GM18861 (cell line): ENCODE results near the gene YES1.
"Not testable (repeated sequence)": the region's sequence is repeated elsewhere in the genome, so short reads cannot be mapped to it uniquely, and the experiment has no call there.

Experiments
- ATAC-seq: cut with Tn5 transposase; IDR thresholded peaks from one replicate; pipeline ENCODE4 v1.9.1; 2021; ENCODE audit not compliant: unreplicated experiment

Gene YES1

DNA sequence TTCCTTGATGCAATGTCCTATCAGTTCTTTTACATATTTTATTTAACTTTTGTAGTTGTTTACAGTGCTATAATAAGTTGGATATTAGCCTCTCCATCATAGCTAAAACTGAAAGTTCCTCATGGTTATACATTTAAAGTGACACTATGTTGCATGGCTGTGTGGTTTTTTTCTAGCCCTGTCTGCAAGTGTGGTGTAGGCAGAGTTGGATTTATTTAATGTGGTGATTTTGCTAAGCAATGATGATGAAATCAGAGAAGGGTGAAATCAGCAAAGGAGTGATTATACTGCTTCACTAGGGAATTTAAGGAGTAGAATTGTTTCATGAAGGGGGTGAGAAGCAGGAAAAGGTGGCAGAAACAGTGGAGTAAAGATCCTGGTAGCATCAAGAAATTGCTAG lies 81.3 kb downstream of the YES1 start:
- ATAC-seq = no peak

DNA sequence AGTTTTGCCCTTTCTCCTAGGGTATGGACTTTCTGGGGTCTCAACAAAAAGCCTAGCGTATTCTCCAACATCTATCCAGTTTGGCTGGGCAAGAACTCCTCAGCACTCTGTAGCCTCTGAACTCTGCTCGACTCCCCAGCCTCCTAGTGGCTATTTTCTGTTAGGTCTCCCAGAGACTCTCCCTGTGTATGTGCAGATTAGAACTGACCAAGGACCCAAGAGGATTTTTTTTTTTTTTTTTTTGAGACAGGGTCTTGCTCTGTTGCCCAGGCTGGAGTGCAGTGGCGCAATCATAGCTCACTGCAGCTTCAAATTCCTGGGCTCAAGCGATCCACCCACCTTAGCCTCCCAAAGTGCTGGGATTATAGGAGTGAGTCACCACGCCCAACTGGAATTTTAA lies 81.9 kb downstream of the YES1 start:
- not testable (repeated sequence) for ATAC-seq

DNA sequence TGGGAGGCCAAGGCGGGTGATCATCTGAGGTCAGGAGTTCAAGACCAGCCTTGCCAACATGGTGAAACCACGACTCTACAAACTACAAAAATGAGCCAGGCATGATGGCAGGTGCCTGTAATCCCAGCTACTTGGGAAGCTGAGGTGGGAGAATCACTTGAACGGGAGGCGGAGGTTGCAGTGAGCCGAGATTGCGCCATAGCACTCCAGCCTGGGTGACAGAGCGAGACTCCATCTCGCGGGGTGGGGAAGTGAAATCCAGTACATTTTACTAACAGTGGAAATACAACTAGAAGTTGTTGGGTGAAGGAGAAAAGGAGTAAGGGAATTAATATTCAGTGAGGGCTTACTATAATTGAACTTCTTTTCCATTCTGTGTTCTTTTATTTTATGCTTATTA lies 86.4 kb downstream of the YES1 start:
- ATAC-seq = no peak

DNA sequence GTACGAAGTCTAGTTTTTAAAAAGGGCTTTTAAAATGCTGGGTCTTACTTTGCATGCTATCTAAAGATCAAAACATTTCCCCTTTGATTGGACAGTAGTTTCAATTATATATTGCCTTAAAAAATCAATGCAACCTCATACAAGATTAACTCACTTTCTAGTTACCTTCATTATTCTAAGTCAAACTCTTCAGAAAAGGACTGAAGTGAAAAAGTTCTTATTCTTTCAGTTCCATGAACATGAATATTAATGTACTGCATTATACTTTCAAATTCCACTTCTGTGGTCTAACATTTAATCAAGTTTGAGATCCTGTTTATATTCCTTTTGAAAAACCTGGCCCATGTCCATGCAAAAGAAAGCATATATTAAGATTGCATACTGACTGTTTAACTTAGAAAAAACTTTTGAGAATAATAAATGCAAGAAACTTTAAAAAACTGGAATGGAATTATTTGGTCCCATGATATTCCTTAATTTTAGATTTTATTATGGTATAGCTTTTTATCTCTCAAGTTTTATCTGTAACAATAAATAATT lies 88.4 kb downstream of the YES1 start:
- ATAC-seq = no peak

DNA sequence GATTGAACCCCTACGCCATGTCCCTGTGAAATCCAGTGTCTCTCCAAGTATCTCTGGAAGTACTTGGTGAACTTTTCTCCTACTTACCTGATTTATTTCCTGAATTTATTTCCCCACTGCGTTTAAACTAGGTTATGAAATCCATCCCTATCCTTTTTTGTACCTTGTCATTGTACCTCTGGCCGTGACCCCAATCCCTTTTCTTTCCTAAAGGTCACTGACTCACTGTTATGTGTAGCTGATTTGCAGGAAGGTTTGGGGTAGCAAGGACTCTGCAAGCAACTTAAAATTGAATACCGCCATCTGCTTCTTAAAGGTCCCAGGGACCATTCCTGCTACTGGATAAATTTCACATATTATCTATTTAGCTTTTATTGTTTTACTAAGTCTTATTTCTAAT lies 95.0 kb downstream of the YES1 start:
- no peak for ATAC-seq

DNA sequence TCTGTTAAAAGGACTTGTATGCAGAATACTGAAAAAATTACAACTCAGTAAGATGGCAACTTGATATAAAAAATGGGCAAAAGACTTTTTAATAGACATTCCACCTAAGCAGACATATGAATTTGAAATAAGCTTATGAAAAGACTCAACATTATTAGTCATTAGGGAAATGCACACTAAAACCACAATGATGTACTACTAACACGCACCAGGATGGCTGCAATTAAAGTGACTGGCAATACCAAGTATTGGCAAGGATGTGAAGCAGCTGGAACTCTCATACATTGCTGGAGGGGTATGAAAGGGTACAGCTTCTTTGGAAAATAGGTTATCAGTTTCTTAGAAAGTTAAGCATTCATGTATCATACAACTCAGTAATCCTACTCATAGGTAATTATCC lies 96.4 kb downstream of the YES1 start:
- no peak for ATAC-seq

DNA sequence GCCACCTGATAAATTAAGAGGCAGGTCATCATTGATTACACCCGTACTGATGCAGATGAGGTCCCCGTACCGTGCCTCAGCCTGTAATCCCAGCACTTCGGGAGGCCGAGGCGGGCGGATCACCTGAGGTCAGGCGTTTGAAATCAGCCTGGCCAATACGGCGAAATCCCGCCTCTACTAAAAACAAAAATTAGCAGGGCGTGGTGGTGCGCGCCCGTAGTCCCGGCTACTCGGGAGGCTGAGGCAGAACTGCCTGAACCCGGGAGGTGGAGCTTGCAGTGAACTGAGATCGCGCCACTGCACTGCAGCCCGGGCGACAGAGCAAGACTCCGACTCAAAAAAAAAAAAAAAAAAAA lies 98.9 kb downstream of the YES1 start:
- ATAC-seq = no peak

DNA sequence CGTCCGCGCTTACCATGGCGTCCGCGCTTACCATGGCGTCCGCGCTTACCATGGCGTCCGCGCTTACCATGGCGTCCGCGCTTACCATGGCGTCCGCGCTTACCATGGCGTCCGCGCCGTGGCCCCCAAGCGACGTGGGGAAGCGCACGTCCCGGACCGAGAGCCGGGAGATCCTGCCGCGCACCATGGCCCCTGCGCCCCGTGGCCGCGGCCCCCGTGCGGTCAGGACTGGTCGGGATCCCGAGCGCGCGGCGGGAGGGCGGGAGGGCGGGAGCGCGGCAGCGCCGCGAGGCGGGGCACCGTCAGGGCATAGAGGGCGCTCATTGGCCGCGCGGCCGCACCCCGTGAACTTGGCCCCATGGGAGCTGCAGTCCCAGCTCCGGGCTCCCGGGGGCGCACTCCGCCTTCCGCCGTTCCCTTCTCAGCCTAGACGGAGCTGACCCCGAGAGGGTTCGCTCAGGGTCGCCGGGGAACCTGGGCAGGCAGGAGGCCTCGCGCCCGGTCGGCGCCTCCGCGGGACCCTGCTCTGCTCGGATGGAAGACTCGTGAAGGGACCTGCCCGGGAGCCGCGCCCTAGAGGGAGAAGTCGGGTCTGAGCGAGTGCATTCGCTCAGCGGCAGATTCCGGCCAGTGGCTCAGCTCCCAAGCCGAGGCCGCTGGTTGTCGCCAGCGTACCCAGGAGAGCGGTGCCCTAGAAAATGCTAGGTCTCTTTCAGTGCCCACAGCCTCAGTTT lies 99.5 kb downstream of the YES1 start, which contains the start of gene ENOSF1:
Gene ENOSF1 (minus strand): TSS at position 230 of the 734 bp plus-strand sequence. CDS start 43 bp downstream, at position 187.
- peak; percentile 75 for ATAC-seq

DNA sequence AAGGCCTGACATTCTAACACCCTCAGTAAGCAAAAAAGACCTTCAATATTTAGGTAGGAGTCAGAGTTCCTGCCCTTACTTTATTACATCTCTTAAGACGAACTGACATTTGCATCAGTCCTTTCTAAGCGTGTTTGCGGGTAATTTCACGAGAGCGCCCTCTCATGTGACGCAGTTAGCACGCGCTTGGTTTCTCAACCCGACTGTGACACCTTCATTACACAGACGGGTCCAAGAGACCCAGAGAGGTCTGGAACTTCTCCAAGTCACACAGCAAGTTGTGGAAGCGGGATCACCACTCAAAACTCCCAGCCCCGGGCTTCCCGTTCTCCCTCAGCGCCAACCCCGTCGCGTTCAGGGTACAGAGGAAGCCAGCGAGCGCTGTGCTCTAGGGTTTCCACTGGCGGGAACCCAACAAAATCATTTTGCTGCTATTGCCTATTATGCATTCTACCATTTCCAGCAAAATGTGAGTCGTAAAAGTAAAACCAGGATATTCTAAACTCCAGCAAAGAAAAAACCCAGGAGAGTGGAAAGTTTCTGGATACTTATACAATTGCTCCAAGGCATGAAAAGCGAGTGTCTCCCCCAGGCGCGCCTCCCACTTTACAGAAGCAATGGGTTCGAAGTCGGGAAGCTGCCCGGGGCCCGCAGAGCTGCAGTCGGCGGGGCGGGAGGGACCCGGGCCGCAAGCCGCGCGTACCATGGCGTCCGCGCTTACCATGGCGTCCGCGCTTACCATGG lies 100.2 kb downstream of the YES1 start:
- ATAC-seq = peak; percentile 60

DNA sequence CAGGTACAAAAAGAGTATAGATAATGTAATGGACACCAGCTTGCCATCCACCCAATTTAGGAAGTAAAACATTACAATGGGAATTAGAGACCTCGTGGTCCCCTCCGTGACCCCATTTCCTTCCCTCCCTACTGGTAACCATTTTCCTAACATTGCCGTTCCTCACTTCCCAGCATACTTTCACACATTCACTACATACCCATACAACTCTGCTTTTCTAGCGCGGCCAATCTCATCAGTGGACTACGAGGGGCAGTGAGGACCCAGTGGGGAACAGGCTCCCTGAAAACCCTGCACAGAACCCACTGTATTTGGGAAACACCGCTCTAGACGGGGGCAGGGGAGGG lies 100.8 kb downstream of the YES1 start:
- no peak for ATAC-seq

DNA sequence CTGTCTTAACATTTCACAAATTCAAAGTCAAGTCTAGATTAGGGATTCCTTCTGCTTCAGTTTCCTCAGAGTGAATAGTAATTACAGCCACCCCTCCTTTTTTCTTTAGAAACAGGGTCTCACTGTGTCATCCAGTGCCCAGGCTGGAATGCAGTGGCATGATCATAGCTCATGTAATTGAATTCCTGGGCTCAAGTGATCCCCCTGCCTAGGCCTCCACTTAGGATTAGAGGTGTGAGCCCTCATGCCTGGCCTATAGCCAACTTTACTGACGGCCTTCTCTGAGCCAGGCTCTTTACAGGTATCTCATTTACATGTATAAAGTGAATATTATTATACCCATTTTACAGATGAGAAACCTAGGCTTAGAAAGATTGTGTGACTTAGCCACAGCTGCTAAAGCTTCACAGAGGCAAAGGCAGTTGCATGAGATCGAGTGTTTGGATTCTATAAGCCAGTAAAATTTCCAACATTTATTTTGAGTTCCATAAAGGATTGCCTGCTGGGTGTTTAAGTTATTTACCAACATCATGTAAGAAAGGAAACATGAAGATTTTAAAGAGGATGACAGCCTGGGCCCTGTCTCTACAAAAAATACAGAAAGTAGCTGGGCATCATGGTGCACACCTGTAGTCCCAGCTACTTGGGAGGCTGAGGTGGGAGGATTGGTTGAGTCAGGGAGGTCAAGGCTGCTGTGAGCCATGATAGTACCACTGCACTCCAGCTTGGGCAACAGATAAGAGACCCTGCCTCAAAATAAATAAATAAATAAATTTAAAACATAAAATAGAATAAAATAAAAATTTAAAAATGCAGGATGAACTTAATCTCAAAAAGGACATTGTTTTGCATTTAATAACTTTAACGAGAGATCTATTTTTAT lies 101.4 kb downstream of the YES1 start:
- no peak for ATAC-seq

DNA sequence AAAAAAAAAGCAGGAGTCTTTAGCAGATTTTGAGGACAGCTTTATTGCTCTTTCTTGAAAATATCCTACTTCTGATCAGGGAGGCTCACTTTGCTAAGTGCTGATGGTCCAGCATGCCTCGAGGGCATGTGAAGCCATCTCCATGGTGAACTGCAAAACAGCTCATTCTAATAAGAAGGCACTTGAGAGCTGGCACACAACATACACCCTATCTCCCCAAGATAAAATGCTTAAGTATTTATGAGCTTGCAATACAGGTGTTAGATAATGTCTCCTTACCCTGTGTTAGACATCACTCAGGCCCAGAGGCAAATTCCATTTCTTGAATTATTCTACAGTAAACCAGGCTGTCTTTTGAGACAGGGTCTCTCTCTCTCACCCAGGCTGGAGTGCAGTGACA lies 102.3 kb downstream of the YES1 start:
- no peak for ATAC-seq

DNA sequence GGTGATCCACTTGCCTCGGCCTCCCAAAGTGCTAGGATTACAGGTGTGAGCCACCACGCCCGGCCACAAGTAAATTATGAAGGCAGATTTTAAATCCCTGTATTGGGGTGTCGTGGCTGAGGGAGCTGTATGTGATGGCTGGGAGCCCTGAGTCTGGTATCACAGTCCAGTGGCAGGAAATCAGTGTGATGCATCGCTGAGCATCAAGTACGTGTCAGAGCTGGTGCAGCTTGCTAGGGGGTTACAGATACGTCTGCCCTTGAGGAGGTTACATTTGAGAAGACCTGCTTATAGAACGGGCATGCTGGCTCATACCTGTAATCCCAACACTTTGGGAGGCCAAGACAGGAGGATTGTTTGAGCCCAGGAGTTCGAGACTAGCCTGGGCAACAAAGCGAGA lies 103.9 kb downstream of the YES1 start:
- no peak for ATAC-seq

DNA sequence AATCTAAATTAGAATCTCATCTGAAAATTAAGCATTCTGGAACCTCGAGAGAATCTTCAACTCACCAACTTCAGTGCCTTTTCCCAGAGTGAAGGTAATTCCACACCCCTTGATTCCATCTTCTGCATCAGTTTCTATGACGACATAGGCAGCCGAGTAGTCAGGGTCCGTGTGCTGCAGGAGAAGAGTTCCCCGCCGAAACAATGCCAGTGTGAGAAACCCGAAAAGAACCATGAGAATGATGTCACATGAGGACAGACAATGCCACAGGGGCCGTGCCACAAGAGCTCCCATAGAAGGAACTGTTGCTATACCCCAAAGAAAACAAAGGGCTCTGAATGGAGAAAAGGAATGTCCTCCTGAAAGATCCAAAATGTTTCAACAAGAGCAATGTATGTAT lies 105.6 kb downstream of the YES1 start:
- no peak for ATAC-seq

DNA sequence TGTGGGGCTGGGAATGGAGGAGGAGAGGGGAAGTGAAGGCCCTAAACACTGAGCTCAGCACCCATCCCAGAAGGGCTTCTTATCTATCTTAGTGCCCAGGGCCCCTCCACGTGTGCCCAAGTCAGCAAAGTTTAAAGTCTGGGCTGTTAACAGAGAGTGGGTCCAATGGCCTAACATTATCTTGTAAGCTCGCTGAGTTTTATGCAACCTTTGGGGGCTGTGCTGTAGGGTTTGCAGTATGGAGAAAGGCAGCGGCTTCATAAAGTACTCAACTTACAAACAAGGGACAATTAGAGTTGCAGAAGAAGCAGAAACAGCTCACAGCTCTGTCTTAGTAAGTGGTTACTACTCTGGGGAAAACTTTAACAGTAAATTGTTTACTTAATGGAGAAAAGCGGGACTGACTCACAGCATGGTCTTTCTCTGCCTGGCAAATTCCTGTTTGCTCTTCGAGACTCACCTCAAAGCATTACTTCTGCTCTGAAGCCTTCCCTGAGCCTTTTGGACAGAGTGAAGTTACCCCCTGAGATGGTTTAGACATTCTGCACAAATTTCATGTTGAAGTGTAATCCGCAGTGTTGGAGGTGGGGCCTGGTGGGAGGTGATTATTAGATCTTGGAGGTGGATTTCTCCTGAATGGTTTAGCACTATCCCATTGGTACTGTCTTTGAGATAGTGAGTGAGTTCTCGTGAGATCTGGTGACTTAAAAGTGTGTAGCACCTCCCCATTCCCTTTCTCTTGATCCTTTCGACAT lies 108.7 kb downstream of the YES1 start:
- no peak for ATAC-seq

DNA sequence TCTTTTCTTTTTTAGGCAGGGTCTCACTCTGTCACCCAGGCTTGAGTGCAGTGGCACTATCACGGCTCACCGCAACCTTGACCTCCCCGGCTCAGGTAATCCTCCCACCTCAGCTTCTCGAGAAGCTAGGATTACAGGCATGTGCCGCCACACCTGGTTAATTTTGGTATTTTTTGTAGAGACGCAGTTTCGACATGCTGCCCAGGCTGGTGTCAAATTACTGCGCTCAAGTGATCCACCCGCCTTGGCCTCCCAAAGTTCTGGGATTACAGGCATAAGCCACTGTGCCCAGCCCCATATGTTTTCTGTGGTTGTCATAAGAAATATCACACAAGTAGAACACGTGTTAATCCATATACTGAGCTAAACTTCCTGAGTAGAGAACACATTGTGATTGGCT lies 114.2 kb downstream of the YES1 start:
- ATAC-seq = no peak

DNA sequence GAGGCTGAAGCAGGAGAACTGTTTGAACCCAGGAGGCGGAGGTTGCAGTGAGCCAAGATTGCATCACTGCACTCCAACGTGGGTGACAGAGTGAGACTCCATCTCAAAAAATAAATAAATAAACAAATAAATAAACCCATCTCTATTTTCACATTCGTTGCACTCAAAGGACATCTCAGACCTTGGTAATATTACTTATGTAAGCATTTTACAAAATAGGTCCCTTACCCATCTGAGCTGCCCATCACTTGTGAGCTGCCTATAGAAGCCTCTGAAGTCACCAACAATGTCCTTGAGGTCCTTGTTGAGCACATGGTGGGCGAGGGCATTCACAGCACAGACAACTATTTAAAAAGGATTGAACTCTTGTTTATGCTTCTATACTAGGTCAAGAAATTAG lies 115.0 kb downstream of the YES1 start:
- ATAC-seq = no peak

DNA sequence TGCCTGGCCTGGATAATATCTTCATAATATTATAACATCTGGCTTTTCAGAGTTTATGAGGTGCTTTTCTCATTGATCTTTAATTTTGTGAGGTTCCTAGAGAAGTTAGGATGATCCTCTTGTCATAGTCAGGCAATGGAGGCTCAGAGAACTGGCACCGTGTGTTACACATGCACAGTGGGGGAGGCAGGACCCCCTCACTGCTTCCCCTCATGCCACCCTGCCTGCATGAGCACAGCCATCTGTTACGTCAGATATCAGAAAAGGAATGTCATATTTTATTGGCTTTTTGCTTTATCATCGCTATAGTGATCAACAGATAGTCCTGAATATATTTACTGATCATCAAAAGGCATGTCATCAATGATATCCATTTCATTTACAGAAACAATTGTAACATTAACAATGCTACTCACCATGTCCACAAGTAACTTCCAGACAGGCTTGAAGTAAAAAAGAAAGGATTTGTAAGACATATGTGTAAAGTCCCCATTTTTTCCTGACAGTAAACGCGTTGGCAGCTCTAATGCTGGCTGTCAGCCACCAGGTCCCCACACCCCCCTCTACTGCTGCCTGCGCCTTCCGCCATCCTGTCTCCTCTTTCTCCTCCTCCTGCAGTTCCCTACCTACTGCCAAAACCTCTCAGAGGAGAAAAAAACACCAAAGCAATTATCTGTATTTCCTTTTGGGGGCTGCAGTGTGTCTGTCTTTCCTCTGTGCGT lies 118.4 kb downstream of the YES1 start:
- ATAC-seq = no peak

DNA sequence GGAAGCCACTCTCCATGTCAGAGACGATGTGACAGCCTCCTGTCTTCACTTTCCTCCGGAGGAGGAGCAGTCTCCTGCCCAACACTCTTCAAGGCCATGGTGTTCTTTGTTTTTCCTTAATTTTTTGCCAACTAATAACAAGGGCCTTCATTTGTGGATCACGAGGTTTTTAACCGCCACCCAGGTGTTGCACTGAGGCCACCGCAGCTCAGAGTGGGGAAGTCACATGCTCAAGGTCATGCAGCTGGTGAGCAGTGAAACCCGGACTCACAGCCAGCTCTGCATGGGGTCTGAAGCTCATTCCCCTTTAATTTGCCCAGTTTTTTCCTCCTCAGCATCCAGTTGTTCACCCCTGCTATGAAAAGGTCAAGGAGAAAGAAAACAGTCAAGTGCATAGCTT lies 119.2 kb downstream of the YES1 start:
- ATAC-seq = no peak

DNA sequence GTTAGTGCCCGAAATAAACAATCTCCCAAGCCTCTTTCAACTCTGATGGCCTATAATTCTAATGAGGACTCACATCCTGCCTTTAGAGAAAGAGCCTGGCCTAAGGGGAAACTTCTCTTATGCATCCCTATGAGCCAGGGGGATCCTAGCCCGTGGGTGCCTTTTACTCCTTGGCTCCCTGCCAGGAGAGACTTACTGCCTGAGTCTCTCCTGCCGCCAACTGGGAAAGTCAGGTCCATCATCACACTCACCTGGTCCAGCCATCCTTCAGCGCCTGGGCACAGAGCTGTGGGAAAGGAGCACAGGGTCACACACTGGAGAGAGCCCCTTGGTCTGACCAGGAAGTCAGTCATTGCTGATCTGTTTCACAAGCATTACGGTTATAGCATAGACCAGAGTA lies 123.7 kb downstream of the YES1 start:
- no peak for ATAC-seq
